Stimulated activated CD4-positive, alpha-beta T cell treated with anti-CD3 and anti-CD28 coated beads, Interleukin-12 subunit alpha, Interleukin-12 subunit beta, amount 100 ng/mL, for 4 hours (primary cell): ENCODE results near the gene STYK1.
"Not testable (repeated sequence)": the region's sequence is repeated elsewhere in the genome, so short reads cannot be mapped to it uniquely, and the experiment has no call there.

Source experiments
- DNase-seq: peaks from one replicate; pipeline ENCODE4 v3.0.0-alpha.2; 2020

STYK1 gene

DNA sequence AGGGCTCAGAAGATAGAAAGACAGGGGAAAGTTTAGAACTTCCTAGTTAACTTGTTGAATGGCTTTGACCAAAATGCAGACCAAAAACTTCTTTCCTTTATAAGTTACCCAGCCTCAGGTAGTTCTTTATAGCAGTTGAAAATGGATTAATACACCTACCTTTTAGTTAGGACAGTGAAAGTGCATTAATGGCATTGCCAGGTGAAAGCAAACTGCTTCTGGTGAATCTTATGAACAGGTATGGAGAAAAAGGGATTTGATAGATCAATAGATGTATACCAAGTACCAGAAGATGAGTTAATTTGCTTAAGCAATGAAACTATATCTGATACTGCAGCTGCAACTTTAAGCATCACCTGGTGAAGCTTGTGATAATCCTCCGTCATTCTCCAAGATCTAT lies 14.2 kb upstream of the STYK1 start:
- DNase-seq = no peak

DNA sequence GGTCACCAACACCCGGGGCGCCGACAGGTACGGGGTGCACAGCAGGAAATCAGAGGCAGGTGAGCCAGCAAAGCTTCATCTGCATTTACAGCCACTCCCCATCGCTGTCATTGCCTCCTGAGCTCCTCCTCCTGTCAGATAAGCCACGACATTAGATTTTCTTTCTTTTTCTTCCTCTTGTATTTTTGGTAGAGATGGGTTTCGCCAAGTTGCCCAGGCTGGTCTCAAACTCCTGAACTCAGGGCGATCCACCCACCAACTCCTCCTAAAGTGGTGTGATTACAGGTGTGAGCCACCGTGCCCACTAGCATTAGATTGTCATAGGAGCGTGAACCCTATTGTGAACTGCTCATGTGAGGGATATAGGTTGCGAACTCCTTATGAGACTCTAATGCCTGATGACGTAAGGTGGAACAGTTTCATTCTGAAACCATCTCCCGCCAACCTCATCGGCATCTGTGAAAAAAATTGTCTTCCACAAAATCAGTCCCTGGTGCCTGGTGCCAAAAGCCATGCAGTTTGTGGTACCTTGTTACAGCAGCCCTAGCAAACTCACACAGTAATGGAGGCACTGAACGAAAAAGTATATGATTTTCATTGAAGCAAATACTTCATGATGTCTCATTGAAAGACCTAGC lies 1.5 kb downstream of the STYK1 start:
- no peak for DNase-seq

DNA sequence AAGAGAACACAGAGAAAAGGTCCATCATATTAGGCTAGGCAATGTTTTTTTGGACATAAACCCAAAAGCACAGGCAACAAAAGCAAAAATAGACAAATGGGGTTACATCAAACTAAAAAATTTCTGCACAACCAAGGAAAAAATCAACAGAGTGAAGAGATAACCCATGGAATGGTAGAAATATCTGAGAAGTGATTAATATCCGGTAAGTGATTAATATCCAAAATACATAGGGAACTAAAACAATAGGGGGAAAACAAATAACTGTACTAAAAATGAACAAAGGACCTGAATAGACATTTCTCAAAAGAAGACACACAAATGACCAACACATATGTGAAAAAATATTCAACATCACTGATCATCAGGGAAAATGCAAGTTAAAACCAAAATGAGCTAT lies 4.3 kb downstream of the STYK1 start:
- no peak for DNase-seq

DNA sequence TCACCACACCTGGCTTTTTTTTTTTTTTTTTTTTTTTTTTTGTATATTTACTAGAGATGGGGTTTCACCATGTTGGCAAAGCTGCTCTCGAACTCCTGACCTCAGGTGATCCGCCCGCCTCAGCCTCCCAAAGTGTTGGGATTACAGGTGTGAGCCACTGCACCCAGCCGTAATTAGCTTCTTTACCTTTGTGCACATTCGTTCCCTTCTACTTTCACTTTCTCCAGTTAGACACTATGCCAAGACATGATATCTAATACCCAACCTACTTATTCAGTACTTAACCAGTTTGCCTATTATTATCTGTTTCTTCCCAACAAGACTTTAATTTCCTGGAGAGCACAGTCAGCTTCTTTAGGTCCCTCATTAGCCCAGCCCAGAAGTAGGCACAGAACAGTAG lies 5.3 kb downstream of the STYK1 start:
- DNase-seq = no peak

DNA sequence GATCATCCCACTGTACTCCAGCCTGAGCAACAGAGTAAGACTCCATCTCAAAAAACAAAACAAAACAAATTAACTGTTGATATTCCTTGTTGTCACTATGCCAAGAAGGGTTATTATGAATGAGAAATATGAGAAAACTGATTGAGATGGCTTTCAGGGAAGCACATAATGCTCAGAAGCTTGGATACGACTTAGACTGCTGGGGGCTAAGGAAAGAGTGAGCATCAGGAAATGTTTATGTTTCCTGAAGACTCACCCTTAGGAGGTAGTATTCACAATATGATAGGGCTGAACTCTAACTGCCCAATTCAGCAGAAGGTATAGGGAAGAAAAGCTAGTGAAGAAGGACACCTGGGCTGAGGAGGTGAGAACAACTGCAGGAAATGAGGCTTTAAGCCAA lies 6.3 kb downstream of the STYK1 start:
- no peak for DNase-seq

DNA sequence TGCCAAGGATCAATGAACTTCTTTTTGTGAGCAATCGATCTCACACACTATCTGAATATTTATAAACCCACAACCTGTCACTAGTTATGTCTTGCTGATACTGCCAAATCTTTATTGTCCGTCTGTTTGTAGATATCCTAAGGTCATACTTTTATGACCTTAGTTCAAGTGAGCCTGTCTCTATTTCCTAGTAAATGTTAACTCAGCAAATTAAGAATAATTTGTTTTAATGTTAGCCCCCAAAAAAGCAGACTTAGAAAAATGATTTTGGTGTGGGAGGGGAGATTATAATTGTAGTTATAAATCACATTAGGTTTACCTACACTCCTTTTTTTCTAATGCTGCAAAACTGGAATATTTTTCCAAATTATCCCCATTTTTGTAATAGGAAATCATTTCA lies 9.4 kb downstream of the STYK1 start:
- DNase-seq = no peak

DNA sequence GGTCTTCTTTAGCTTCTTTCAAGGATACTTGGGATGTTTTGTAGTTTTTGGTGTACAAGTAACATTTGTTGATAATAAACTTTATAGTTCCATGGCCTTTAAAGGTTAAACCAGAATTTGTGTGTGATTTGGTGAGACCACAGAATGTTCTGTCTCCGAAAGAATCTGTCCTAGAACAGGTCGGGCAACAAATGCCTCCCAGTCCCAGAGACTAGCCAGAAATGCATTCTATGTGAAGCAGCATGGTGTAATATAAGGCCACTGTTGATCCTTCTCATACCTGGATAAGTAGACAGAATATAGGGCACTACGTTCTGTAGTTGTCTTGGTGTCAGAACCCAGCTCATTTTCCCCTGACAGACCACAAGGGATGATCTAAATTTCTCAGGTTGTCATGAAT lies 10.0 kb downstream of the STYK1 start:
- DNase-seq = no peak

DNA sequence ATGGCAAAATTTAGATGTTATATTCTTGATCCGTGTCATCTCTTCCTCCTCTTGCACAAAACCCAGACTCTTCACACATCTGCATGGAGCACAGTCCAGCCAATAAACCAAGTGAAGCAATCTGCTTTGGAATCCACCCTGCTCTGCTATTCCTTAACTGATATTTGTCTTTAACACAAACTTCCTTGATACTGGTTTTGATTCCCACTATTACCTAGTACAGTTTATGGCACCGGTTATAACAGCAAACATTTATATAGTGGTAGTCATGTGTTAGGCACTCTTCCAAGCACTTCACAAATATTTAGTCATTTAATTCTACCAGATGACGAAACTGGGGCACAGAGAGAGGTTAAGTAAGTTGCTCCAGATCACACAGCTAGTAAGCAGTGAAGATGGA lies 12.5 kb downstream of the STYK1 start:
- no peak for DNase-seq

DNA sequence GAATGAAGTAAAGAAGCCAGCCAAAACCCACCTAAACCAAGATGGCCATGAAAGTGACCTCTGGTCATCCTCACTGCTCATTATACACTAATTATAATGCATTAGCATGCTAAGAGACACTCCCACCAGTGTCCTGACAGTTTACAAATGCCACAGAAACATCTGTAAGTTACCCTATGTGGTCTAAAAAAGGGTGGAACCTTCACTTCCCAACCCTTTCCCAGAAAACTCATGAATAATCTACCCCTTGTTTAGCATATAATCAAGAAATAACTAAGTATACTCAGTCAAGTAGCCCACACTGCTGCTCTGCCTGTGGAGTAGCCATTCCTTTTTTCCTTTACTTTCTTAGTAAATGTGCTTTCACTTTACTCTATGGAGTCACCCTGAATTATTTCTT lies 19.8 kb downstream of the STYK1 start:
- no peak for DNase-seq

DNA sequence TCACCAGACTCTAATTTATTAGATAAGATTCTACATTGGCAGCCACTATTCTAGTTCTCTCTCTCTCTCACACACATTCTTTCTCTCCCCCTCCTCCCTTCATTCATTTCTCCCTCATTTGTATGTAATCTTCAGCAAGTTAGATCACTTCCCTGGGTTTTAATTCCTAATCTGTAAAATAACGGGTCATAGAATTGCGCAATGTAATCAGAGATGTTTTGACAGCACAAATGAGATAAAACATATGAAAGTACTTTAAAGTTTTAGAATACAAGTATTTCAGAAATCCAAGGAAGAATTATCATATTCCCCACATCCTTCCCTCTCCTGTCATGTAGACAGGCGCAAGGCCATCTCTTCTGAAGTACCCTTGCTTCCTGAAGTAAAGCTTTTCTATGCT lies 21.7 kb downstream of the STYK1 start:
- no peak for DNase-seq

DNA sequence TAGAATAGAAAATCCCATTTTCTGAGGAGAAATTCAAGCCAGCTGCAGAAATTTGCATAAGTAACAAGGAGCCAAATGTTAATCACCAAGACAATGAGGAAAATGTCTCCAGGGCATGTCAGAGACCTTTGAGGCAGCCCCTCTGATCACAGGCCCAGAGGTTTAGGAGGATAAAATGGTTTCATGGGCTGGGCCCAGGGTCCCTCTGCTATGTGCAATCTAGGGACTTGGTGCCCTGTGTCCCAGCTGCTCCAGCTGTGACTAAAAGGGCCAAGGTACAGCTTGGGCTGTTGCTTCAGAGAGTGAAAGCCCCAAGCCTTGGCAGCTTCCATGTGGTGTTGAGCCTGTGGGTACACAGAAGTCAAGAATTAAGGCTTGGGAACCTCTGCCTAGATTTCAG lies 27.3 kb downstream of the STYK1 start:
- not testable (repeated sequence) for DNase-seq

DNA sequence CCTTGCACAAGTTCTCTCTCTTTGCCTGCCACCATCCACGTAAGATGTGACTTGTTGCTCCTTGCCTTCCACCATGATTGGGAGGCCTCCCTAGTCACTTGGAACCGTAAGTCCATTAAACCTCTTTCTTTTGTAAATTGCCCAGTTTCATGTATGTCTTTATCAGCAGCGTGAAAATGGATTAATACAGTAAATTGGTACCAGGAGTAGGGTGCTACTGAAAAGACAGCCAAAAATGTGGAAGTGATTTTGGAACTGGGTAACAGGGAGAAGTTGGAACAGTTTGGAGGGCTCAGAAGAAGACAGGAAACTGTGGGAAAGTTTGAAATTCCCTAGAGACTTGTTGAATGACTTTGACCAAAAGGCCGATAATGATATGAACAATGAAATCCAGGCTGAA lies 27.9 kb downstream of the STYK1 start:
- DNase-seq = no peak

DNA sequence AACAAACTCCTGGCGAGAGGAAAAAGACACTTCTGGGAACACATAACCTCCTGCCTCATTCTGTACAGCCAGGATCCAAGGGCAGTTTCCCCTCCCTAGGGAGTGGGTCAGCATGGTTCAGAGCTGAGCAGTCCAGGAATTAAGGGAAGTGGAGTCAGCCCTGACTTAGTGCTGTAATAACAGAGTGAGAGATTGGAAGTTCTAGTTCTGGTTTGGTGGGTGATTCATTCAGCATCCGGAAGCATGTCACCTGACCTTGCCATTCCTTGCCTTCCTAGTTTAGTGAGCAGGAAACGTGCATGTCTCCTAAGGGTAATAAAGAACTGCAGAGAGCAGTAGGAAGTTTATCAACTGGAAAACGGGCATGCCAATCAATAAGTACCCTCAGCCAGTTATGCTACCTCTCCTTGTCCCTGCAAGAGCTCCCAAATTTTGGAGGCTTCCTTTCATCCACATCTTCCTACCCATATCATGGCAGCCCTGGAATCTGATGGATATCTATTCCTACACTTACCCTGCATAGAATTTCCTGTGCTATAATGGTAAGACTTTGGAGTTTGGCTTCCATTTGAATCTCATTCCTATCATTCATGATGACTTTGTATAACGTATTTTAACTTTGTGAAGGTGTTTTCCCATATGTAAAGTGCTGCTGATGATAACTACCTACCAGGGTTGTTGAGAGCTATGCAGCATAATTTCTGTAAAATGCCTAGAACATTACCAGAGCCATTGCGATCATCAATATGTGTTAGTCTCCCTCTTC lies 31.9 kb downstream of the STYK1 start:
- DNase-seq = no peak

DNA sequence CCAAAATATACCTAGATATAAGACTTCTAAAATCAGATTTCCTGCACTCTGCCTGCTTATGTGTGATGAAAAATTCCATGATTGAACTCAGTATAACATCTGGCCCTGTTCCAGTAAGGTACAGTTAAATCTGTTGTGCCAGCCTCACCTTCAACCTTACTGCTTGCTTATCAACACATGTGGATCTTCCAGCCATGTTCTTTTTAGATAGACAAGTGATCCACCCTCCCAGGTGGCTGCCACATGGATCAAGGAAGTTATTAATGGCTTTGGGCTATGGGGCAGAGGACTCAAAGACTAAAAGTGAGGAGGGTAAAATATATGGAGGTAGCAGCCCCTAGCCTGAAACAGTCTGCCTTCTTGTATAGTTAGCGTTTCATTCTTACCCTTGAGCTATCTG lies 35.1 kb downstream of the STYK1 start:
- no peak for DNase-seq

DNA sequence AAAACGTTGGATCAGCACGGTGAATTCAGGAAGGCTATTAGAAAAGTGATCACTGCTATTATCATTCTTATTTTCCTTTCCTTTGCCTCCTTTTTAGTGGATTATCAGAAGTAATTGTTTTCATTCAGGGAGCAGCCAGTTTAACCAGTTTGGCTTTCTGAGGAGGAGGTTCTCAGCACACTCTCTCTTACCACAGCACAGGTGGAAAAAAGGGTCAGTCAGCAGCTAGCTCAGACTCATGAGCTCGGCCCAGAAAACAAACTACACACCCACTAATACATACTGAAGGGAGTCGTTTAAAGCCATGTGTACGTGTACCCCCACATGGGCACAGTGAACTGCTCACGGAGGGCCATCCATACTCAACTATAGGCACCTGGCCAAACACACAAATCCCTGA lies 37.2 kb downstream of the STYK1 start:
- DNase-seq = no peak

DNA sequence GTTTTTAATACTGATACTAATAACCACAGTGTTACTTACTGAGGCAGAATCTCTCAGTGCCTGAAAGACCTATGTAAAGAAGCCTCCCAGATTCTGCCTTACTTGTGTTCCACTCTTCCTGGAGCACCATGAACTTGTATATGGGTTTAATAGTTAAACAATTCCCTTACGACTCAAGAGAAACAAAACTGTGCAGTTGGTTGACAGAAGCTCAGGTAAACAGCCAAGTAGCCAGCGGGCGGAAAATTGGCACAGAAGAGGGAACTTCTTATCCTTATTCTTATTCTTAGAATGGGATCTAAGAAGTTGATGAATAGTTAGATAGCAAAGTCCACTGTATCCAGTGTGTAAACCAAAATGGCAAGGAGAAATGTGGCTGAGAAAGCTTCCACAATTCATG lies 37.7 kb downstream of the STYK1 start:
- no peak for DNase-seq

DNA sequence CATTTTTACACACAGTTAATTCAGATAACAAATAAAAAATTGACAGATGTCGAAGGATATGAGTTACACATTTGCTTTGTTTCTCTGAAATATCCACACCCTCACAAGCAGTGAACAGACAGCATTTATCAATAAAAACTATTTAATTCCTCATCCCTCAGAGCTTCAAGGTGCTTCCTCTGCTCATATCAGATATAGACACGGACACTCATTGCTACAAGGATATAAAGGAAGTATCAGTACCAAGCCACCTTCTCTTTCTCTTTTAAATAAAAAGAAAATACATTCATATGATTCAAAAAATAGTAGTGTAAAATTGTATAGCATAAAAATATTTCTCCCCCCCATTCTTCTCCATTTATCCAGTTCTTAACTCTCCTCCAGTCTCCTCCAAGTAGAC lies 38.5 kb downstream of the STYK1 start:
- no peak for DNase-seq

DNA sequence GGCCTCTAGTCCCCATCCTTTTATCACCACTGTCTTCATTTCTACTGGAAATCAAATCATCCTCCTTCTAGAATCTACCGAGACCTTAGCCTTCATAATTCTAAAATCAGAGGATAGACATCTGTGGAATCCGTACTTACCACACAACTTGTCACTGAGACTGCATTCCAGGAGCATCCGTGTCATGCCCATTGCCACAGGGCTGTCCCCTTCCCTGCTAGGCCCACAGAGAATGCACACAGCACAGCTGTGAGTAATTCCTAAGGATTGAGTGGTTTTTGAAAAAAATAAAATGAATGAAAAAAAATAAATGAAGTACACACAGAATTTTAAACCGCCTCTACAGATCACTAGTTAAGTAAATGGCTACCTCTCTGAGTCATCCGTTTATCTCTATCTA lies 39.4 kb downstream of the STYK1 start:
- DNase-seq = no peak

DNA sequence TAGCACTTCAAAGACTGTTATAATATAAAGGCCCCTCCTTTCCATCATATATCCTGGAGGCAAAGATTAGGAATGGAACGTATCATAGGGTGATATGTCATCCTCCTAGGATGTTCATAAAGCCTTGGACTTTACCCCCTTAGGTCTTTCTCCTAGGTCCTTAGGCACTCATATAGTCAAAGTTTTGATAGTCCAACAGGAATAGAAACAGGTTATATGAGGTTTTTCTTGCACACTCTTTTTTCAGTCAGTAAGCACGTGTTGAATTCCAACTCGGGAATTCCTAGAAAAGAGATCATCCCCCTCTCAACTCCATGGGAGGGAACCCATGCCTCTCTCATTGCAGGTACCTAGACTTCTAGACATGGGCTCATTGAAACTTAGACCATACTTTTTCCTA lies 40.3 kb downstream of the STYK1 start:
- DNase-seq = no peak

DNA sequence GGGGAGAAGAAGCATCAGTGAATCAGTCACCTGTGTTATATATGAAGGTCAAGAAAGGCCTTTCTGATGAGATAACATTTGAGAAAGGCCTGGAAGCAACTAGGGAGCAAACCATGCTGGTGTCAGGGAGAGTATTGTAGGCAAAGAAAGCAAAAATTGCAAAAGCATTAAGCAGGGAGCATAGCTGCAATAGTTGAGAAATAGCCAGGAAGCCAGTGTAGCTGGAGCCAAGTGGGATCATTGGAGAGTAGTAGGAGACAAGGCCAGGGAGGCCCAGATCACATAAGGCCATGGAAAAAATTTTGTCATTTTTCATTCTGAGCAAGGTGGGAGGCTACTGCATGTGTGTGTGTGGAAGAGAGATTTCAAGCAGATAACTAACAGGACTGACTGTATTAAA lies 41.6 kb downstream of the STYK1 start:
- DNase-seq = no peak

DNA sequence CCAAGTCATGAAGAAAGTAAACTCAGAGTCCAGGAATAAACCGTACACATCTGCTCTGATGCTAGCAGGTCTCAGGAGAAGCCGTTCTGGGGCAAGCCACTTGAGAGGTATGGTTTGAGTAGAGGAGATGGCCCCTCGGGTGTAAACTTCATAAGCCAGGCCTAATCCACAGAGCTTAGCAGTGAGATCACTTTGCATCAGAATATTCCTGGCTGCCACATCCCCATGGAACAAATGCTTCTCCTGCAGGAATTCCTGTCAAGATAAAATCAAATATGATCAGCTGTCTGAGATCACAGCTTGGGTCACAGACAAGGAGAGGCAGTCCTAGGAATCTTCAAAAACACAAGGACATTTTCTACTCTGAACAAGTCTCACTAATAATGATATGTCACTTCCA lies 49.2 kb downstream of the STYK1 start:
- DNase-seq = no peak

DNA sequence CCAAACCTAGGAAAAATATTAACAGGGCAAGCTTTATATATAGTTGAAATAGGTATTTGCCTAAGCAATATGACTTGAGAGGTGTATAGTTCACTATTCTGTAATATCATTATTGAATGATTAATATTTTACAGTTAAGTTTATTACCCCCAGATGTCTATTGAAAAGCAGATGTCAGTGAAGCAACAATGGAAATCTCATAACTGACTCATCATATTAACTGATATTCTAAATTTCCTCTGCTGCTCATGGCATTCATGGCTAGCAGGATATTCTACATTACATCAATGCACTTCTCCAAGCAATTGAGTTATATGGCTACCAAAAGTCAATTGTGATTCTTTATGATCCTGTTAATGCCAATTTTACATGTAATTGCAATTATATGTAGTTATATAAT lies 50.7 kb downstream of the STYK1 start:
- no peak for DNase-seq

DNA sequence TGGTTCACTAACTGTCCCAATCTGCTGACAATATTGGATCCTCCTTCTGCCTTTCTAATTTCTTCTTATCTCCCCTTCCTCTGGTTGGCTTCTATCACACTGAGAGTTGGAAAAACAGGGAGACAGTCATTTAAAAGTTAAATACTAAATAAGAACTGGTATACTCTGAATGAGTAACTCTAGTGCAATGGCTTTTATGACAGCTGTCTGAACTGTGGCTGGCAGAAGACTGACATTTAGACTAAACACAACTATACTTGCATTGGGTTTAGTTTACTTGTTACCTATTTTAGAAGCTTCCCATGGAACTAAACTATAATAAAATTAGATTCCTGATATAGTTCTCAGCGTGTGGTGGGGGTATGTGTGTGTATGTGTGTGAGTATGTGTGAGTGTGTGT lies 52.6 kb downstream of the STYK1 start:
- DNase-seq = no peak

DNA sequence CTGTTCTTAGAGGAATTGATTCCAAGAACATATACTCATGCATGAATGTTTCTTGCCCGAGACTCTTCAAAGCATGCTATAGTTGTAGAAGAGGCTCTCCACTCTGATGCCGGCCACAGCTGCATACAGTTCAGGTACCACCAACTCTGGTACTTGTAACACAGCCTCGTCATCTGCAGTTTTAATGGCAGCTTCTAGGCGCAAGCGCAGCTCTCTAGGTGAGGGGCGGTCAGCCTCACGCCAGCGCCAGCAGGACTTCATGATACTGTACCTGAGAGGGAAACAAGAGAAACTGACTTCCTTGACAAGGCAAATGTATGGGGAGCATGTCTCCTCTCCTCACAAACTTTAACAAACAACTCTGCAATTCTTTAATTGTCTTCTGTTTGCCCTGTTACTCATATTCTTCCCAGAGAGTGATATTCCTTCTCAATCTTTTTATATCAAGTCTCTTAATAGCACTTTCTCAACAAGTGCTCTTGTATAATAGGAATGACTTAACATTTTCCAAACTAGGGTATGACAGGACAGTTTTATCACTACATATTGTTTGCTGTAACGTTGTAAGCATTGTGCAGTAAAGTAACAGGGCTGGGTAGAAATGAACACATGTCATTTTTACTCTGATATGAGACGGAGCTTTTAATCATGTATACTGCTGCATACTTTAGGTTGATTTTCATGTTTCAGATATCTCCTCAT lies 53.6 kb downstream of the STYK1 start:
- no peak for DNase-seq
